GM12892 (cell line): ENCODE data around the gene PTAR1.

Experiments used
- POLR2A ChIP-seq: IDR thresholded peaks from 2 replicates; pipeline ENCODE4 v1.6.1; 2011; ENCODE audit warnings: low read depth, low read length, control low read depth
- POLR2AphosphoS5 ChIP-seq: IDR thresholded peaks from 2 replicates; pipeline ENCODE4 v1.6.1; 2011; ENCODE audit warnings: low read depth, low read length, control low read depth
- TAF1 ChIP-seq: IDR thresholded peaks from 2 replicates; pipeline ENCODE4 v1.6.1; 2011; ENCODE audit warnings: low read depth, mild to moderate bottlenecking, control low read depth, low read length, borderline replicate concordance

DNA sequence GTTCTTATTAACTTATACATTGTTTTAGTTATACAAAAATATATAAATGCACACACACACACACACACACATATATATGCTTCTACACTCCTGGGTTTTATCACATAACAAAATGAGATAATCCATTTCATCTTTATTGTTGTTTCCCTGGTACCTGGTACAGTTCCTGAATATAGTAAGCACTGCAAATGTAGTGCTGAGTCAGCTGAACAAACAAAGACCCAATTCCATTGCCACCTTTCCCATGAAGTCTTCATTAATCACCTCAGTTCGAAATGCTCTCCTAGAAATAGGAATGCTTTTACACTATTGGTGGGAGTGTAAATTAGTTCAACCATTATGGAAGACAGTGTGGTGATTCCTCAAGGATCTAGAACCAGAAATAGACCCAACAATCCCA is 13.4 kb upstream of the PTAR1 start:
- TF ChIP-seq POLR2A (no peak), POLR2AphosphoS5 (no peak), TAF1 (no peak)
